Suppressor macrophage treated with lipopolysaccharide for 4 hours (primary cell): ENCODE measurements around the gene PRH2.

ENCODE experiments used
- DNase-seq: peaks from one replicate; pipeline ENCODE4 v3.0.0-alpha.2; 2020

Gene PRH2

DNA sequence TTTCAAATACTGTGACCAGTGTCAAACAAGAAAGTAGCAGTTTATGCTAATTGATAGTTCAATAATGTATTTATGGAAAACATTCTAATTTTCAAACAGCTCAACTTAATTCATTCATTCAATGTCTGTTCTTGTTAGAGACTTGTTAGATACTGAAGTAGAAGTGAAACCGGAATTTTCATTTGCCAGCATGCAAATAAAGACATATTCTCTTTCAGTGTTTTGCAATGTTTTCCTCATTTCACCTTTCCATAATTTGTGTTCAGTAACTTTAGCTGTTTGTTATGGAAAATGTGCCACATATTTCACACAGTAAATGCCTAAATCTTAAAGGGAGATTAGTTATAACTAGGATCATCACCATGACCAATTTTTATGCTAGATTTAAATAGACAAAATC lies 36.4 kb downstream of the PRH2 start:
- DNase-seq = no peak

DNA sequence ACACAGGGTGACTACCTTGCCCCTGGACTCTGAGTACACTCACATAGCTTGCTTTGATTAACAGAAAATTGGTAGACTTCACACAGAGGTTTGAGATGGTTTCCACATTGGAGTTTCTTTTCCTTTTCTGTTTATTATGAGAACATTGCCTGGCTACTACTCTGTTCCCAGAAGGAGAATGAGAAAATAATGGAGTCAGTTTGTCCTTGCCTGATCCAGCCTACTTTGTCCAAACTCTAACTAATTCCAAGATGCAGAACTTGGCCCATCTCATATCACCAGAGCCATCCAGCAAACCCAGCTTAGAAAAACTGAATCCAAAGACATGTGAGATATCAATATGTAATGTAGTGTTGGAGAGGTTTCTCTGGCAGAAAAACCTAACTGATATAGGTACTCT lies 37.3 kb downstream of the PRH2 start:
- no peak for DNase-seq

DNA sequence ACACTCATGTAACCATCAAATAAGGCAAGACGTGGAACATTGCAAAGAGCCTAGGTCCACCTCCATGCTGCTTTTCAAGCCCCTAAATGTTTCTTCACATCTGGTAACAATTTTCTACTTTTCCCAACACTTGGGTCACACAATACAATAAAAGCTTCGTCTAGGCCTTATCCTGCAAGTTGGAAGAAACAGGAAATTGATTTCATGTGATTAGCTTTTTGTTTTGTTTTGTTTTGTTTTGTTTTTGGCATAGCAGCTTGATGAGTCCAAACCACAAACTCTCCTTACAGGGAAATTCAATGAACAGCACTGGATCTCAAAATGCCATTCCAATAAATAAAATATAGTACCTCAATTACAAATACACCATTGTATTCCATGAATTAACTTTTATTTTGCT lies 38.4 kb downstream of the PRH2 start:
- DNase-seq = no peak

DNA sequence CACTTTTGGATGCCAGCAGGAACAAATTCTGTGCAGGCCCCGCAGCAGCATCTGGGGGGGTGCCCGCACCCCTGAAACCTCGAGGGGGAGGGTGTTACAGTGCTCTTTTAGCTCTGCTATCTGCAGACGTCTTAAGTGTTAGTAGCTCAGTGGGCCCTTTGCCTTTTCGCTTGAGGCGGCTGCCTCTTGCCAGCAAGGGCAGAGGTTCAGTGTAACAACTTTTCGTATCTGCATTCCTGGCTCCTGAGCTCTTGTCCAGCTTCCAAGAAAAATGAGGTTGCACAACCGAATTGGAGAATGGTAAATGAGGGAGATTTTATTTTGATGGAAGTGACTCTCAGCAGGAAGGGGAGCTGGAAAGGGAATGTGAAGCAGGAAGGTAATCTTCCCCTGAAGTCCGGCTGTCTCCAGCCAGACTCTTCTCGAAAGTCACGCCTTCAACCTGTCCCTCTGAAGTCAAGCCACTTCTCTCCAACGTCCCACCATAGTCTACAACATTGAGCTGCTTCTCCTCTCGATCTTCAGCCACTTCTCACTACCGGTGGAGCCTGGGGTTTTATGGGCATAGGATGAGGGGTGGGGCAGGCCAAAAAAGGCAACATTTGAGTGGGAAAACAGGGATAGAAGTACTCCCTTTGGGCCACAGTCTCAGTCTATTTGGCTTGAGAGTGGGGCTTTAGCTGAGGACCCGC lies 39.9 kb downstream of the PRH2 start:
- no peak for DNase-seq

DNA sequence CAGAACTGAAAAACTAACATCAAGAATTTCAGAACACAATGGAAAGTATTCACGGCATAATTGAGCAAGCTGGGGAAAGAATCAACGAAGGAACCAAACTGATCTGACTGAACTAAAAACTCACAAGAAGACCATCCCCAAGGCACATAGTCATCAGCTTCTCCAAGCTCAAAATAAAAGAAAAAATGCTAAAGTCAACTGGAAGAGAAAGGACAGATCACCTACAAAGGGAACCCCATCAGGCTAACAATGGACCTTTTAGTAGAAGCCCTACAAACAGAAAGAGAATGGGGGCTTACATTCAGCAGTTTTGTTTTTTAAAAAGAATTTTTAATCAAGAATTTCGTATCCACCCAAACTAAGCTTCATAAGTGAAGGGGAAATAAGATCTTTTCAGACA lies 45.9 kb downstream of the PRH2 start:
- DNase-seq = no peak

DNA sequence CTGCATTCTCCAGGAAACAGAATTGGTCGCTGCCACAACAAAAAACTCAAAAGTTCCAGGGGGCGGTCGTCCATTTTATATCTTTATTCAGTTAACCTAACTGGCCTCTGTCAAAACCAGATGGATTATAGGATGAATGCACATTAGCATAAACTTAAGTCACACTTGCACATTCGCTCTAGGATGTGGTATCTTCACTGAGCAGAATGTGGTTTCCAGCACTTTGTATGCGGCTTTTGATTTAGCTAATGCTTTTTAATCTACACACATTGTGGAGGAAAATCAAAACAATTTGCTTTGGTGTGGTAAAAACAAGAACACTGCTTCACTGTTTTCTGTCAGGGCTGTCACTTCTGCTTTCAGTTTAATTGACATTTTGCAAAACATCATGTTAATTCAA lies 53.2 kb downstream of the PRH2 start:
- no peak for DNase-seq
